ENCODE data around the gene WNT9B. TPM values are rescaled to one million over a fixed set of nuclear protein-coding genes. Genes with fewer than 3 reads are reported as not detected.
A peak's percentile ranks its signal among the peaks of the same experiment; 100 is the strongest.

WNT9B gene
- total and polyA plus RNA-seq, 4 donors = 0.05 to 0.84 (median 0.57) TPM; not detected in 1

DNA sequence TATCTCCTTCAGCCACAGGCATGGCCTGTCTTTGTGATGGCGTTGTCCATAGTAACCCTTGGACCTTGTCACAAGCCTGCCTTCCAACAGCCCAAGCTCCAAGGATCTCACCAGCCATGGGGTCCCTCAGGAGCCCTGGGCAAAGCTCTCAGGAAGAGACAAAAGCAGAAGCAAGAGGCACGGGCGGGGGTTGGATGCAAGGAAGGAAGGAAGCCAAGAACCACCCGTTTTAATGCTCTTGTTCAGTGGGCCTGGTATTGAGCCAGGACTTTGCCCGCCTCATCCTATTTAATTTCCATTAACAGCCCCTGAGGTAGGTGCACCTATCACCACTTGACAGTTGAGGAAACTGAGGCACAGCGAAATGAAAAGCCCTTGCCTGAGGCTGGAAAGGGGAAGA is 39.3 kb downstream of the WNT9B start:
- Histone ChIP-seq H3K27me3 (ENCODE audit: control insufficient read depth in 1 of 2, insufficient read depth in 2 of 2, low read length in 1 of 2) (no peaks in the 10 kb centered on the region), H3K36me3 (ENCODE audit: control insufficient read depth in 1 of 2, insufficient read depth in 2 of 2, low read length in 1 of 2) (no peaks in the 10 kb centered on the region), H3K27ac (ENCODE audit: low read depth in 1 of 2, low read length in 2 of 2) (no peak overlapping the region), H3K9me3 (ENCODE audit: control insufficient read depth, low read length) (no peaks in the 10 kb centered on the region), H3K4me3 (ENCODE audit: low read length in 2 of 2) (no peak overlapping the region), H3K4me1 (ENCODE audit: control insufficient read depth in 1 of 2, insufficient read depth in 2 of 2, low read length in 2 of 2) (no peaks in the 10 kb centered on the region)
- no peak for ATAC-seq (ENCODE audit: low FRiP score)
- WGBS, 2 donors = 69 to 74% methylated on average over 6 of the region's 6 CpGs
- intact Hi-C loops (cut with DNase I) = no loop called here
- DNase-seq = peak in 1 of 2 donors; percentile 41

- Histone ChIP-seq H3K27ac (ENCODE audit: low read depth in 1 of 2, low read length in 2 of 2) (no peak overlapping the region), H3K9me3 (ENCODE audit: control insufficient read depth, low read length) (no peaks in the 10 kb centered on the region), H3K4me3 (ENCODE audit: low read length in 2 of 2) (no peak overlapping the region), H3K27me3 (ENCODE audit: control insufficient read depth in 1 of 2, insufficient read depth in 2 of 2, low read length in 1 of 2) (no peaks in the 10 kb centered on the region), H3K4me1 (ENCODE audit: control insufficient read depth in 1 of 2, insufficient read depth in 2 of 2, low read length in 2 of 2) (no peaks in the 10 kb centered on the region), H3K36me3 (ENCODE audit: control insufficient read depth in 1 of 2, insufficient read depth in 2 of 2, low read length in 1 of 2) (no peaks in the 10 kb centered on the region)
- WGBS, 2 donors = 66 to 71% methylated on average over 4 of the region's 4 CpGs
- DNase-seq (no peak), ATAC-seq (ENCODE audit: low FRiP score) (no peak)
- intact Hi-C loops (cut with DNase I) = no loop called here
Observed at GRCh38 chr17:46892192-46892703, 40.9 kb downstream of the WNT9B start.

DNA sequence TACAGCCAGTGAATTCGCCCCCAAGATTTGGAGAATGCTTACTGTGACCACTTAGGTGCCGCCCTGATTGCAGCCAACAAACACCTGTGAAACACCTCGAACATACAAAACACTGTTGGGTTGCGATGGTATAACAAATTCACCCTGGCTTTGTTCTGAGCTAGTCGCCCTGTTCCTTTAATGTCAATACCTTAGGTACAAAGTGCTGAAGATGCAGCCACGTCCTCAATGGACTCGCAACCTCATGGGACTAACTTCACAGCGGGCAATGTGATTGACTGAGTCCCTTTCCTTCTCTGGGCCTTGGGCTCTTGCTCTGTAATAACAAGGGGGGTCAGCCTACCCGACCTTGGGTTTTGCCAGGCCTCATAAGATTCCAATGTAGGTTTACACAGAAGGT is 42.6 kb downstream of the WNT9B start:
- Histone ChIP-seq H3K27me3 (ENCODE audit: control insufficient read depth in 1 of 2, insufficient read depth in 2 of 2, low read length in 1 of 2) (no peaks in the 10 kb centered on the region), H3K4me1 (ENCODE audit: control insufficient read depth in 1 of 2, insufficient read depth in 2 of 2, low read length in 2 of 2) (no peaks in the 10 kb centered on the region), H3K36me3 (ENCODE audit: control insufficient read depth in 1 of 2, insufficient read depth in 2 of 2, low read length in 1 of 2) (no peaks in the 10 kb centered on the region), H3K4me3 (ENCODE audit: low read length in 2 of 2) (no peak overlapping the region), H3K9me3 (ENCODE audit: control insufficient read depth, low read length) (no peaks in the 10 kb centered on the region), H3K27ac (ENCODE audit: low read depth in 1 of 2, low read length in 2 of 2) (no peak overlapping the region)
- intact Hi-C loops (cut with DNase I) = no loop called here
- DNase-seq = no peak
- no peak for ATAC-seq (ENCODE audit: low FRiP score)
- 78 to 80% methylated on average over 9 of the region's 9 CpGs for WGBS, 2 donors

- no peak for DNase-seq
- Histone ChIP-seq H3K9me3 (ENCODE audit: control insufficient read depth, low read length) (no peaks in the 10 kb centered on the region), H3K27me3 (ENCODE audit: control insufficient read depth in 1 of 2, insufficient read depth in 2 of 2, low read length in 1 of 2) (no peaks in the 10 kb centered on the region), H3K27ac (ENCODE audit: low read depth in 1 of 2, low read length in 2 of 2) (no peak overlapping the region), H3K36me3 (ENCODE audit: control insufficient read depth in 1 of 2, insufficient read depth in 2 of 2, low read length in 1 of 2) (no peaks in the 10 kb centered on the region), H3K4me3 (ENCODE audit: low read length in 2 of 2) (no peak overlapping the region), H3K4me1 (ENCODE audit: control insufficient read depth in 1 of 2, insufficient read depth in 2 of 2, low read length in 2 of 2) (no peaks in the 10 kb centered on the region)
- intact Hi-C loops (cut with DNase I) = no loop called here
- WGBS, 2 donors = 30 to 36% methylated on average over 28 to 29 of the region's 29 CpGs
- ATAC-seq (ENCODE audit: low FRiP score) = peak; percentile 35
Observed at GRCh38 chr17:46894476-46895151, 43.2 kb downstream of the WNT9B start.

DNA sequence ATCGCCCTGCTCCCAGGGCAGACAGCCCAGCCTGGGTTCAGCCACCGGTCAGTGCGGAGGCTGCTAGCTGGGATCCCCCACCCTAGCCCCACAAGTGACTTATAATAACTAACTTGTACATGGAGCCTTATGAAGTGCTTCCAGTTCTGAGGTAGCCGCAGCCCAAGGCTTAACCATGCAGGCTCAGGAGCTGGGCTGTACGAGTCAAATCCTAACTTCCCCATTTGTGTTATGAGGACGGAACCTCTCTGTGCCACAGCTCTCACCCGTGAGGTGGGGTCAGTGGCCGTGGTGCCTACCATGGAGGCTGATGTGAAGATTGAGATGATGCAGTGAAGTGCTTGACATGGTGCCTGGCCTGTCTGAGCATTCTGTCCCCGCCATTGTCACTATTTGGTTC is 43.8 kb downstream of the WNT9B start:
- ATAC-seq (ENCODE audit: low FRiP score) (no peak), DNase-seq (no peak)
- Histone ChIP-seq H3K4me1 (ENCODE audit: control insufficient read depth in 1 of 2, insufficient read depth in 2 of 2, low read length in 2 of 2) (no peaks in the 10 kb centered on the region), H3K36me3 (ENCODE audit: control insufficient read depth in 1 of 2, insufficient read depth in 2 of 2, low read length in 1 of 2) (no peaks in the 10 kb centered on the region), H3K9me3 (ENCODE audit: control insufficient read depth, low read length) (no peaks in the 10 kb centered on the region), H3K4me3 (ENCODE audit: low read length in 2 of 2) (no peak overlapping the region), H3K27ac (ENCODE audit: low read depth in 1 of 2, low read length in 2 of 2) (no peak overlapping the region), H3K27me3 (ENCODE audit: control insufficient read depth in 1 of 2, insufficient read depth in 2 of 2, low read length in 1 of 2) (no peaks in the 10 kb centered on the region)
- whole genome bisulfite sequencing, 2 donors = 82 to 90% methylated on average over 9 of the region's 9 CpGs
- intact Hi-C loops (cut with DNase I) = no loop called here

DNA sequence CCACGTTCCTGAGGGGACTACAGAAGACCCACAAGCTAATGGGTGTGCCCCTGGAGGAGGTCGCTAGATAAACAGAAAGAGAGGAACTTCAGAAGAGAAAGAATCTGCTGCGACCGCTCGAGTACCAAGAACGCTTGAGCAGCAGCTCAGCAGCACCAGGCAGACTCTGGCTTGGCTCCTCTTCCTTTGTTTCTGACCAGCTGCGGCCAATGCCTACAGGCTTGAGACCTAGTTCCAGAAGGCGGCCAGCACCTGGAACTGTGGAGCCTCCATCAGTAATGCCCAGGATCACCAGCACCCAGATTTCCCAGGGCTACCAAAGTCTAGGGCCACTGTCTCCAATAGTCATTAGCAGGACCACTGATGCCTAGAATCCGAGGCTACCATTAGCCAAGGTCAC is 45.6 kb downstream of the WNT9B start:
- H3K27me3 ChIP-seq (ENCODE audit: control insufficient read depth in 1 of 2, insufficient read depth in 2 of 2, low read length in 1 of 2) = no peaks in the 10 kb centered on the region
- H3K9me3 ChIP-seq (ENCODE audit: control insufficient read depth, low read length) = no peaks in the 10 kb centered on the region
- H3K36me3 ChIP-seq (ENCODE audit: control insufficient read depth in 1 of 2, insufficient read depth in 2 of 2, low read length in 1 of 2) = no peaks in the 10 kb centered on the region
- intact Hi-C loops (cut with DNase I) = no loop called here
- DNase-seq (no peak), ATAC-seq (ENCODE audit: low FRiP score) (no peak)
- no peaks in the 10 kb centered on the region for H3K4me1 ChIP-seq (ENCODE audit: control insufficient read depth in 1 of 2, insufficient read depth in 2 of 2, low read length in 2 of 2)
- no peak overlapping the region for H3K27ac ChIP-seq (ENCODE audit: low read depth in 1 of 2, low read length in 2 of 2)
- no peak overlapping the region for H3K4me3 ChIP-seq (ENCODE audit: low read length in 2 of 2)
- WGBS, 2 donors = 77 to 83% methylated on average over 9 of the region's 9 CpGs

GRCh38 chr17:46898364-46898763 is 47.0 kb downstream of the WNT9B start:
- Histone ChIP-seq H3K4me3 (ENCODE audit: low read length in 2 of 2) (no peak overlapping the region), H3K4me1 (ENCODE audit: control insufficient read depth in 1 of 2, insufficient read depth in 2 of 2, low read length in 2 of 2) (no peaks in the 10 kb centered on the region), H3K36me3 (ENCODE audit: control insufficient read depth in 1 of 2, insufficient read depth in 2 of 2, low read length in 1 of 2) (no peaks in the 10 kb centered on the region), H3K9me3 (ENCODE audit: control insufficient read depth, low read length) (no peaks in the 10 kb centered on the region), H3K27ac (ENCODE audit: low read depth in 1 of 2, low read length in 2 of 2) (no peak overlapping the region), H3K27me3 (ENCODE audit: control insufficient read depth in 1 of 2, insufficient read depth in 2 of 2, low read length in 1 of 2) (no peaks in the 10 kb centered on the region)
- intact Hi-C loops (cut with DNase I) = no loop called here
- ATAC-seq (ENCODE audit: low FRiP score) (no peak), DNase-seq (no peak)
- WGBS, 2 donors = 63 to 72% methylated on average over 2 of the region's 2 CpGs

- no peaks in the 10 kb centered on the region for H3K27me3 ChIP-seq (ENCODE audit: control insufficient read depth in 1 of 2, insufficient read depth in 2 of 2, low read length in 1 of 2)
- no peak for ATAC-seq (ENCODE audit: low FRiP score)
- no peak for DNase-seq
Observed at GRCh38 chr17:46898860-46899259, 47.5 kb downstream of the WNT9B start.

DNA sequence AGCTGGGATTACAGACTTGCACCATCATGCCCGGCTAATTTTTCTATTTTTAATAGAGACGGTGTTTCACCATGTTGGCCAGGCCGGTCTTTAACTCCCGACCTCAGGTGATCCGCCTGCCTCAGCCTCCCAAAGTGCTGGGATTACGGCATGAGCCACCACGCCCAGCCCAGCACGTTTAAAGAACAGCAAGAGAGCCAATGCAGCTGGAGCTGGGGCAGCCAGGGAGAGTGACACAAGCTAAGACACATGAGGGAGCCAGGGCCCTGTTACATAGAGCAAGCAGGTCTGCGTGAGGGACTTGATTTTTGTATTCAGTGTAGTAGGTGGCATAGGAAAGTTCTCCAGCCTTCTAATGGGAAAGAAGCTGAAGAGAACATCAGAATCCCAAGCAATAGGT is 49.9 kb downstream of the WNT9B start:
- Histone ChIP-seq H3K4me1 (ENCODE audit: control insufficient read depth in 1 of 2, insufficient read depth in 2 of 2, low read length in 2 of 2) (no peaks in the 10 kb centered on the region), H3K9me3 (ENCODE audit: control insufficient read depth, low read length) (no peaks in the 10 kb centered on the region), H3K36me3 (ENCODE audit: control insufficient read depth in 1 of 2, insufficient read depth in 2 of 2, low read length in 1 of 2) (no peaks in the 10 kb centered on the region), H3K4me3 (ENCODE audit: low read length in 2 of 2) (no peak overlapping the region), H3K27me3 (ENCODE audit: control insufficient read depth in 1 of 2, insufficient read depth in 2 of 2, low read length in 1 of 2) (no peaks in the 10 kb centered on the region), H3K27ac (ENCODE audit: low read depth in 1 of 2, low read length in 2 of 2) (no peak overlapping the region)
- ATAC-seq (ENCODE audit: low FRiP score) = no peak
- 73 to 77% methylated on average over 9 of the region's 9 CpGs for WGBS, 2 donors
- no peak for DNase-seq
- intact Hi-C loops (cut with DNase I) = no loop called here

More at GRCh38 chr17:46898860-46899259, 47.5 kb downstream of the WNT9B start:
- Histone ChIP-seq H3K36me3 (ENCODE audit: control insufficient read depth in 1 of 2, insufficient read depth in 2 of 2, low read length in 1 of 2) (no peaks in the 10 kb centered on the region), H3K4me1 (ENCODE audit: control insufficient read depth in 1 of 2, insufficient read depth in 2 of 2, low read length in 2 of 2) (no peaks in the 10 kb centered on the region), H3K27ac (ENCODE audit: low read depth in 1 of 2, low read length in 2 of 2) (no peak overlapping the region), H3K4me3 (ENCODE audit: low read length in 2 of 2) (no peak overlapping the region), H3K9me3 (ENCODE audit: control insufficient read depth, low read length) (no peaks in the 10 kb centered on the region)
- 91 to 92% methylated on average over 5 of the region's 5 CpGs for WGBS, 2 donors
- intact Hi-C loops (cut with DNase I) = no loop called here

All from aorta (tissue), 5 donors.